Measurements from ENCODE around the gene FSTL4.

DNA sequence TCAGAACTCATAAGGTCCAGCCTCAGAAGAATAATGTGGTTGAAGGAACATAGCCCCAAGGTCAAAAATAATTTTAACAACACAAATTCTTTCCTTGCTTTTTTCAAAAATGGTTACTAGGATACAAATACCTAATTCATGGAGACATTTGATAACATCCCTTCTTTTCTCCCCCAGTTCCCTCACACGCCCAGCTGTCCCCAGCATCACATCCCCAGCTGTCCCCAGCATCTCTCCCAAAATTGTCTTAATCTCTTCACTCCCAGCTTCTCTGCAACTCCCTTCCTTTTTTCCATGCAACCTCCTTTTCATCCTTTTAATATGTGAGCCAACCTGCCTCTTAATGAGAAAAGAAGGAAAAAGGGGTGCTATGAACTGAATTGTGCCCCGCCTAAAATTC, 77.8 kb downstream of the FSTL4 start:
- TF ChIP-seq, protein P1, sequence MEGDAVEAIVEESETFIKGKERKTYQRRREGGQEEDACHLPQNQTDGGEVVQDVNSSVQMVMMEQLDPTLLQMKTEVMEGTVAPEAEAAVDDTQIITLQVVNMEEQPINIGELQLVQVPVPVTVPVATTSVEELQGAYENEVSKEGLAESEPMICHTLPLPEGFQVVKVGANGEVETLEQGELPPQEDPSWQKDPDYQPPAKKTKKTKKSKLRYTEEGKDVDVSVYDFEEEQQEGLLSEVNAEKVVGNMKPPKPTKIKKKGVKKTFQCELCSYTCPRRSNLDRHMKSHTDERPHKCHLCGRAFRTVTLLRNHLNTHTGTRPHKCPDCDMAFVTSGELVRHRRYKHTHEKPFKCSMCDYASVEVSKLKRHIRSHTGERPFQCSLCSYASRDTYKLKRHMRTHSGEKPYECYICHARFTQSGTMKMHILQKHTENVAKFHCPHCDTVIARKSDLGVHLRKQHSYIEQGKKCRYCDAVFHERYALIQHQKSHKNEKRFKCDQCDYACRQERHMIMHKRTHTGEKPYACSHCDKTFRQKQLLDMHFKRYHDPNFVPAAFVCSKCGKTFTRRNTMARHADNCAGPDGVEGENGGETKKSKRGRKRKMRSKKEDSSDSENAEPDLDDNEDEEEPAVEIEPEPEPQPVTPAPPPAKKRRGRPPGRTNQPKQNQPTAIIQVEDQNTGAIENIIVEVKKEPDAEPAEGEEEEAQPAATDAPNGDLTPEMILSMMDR (IDR thresholded peaks at IDR 0.05), result no peak
- TF ChIP-seq EP300 (IDR thresholded peaks at IDR 0.05) (no peak), POLR2A (IDR thresholded peaks at IDR 0.05) (no peak)

All from upper lobe of left lung (tissue), 4 donors.